Neuron (in vitro differentiated cells): ENCODE measurements around the gene KIF6.

Experiments
- H2AFZ ChIP-seq: one replicate; pipeline ENCODE4 v1.6.1; 2013; ENCODE audit warnings: low read depth, mild to moderate bottlenecking, inconsistent platforms, low read length, moderate library complexity
- H3K27me3 ChIP-seq: one replicate; pipeline ENCODE4 v1.6.1; 2013; ENCODE audit warnings: low read length; ENCODE audit not compliant: insufficient read depth
- H3K36me3 ChIP-seq: one replicate; pipeline ENCODE4 v1.6.1; 2013; ENCODE audit warnings: low read length; ENCODE audit not compliant: insufficient read depth
- H3K4me1 ChIP-seq: one replicate; pipeline ENCODE4 v1.6.1; 2013; ENCODE audit warnings: low read length; ENCODE audit not compliant: insufficient read depth
- H3K4me3 ChIP-seq: 2 replicates; pipeline ENCODE4 v1.5.1; 2013; ENCODE audit warnings: mild to moderate bottlenecking, low read length, moderate library complexity
- H3K9me3 ChIP-seq: one replicate; pipeline ENCODE4 v1.6.1; 2013; ENCODE audit warnings: low read length

Gene KIF6

GRCh38 chr6:39411001-39411400, 314.2 kb downstream of the KIF6 start:
- Histone ChIP-seq H3K4me1 (no peaks in the 10 kb centered on the region), H3K4me3 (no peak overlapping the region), H3K27me3 (no peaks in the 10 kb centered on the region), H2AFZ (no peak overlapping the region), H3K9me3 (no peaks in the 10 kb centered on the region), H3K36me3 (no peaks in the 10 kb centered on the region)

GRCh38 chr6:39409889-39410288, 315.3 kb downstream of the KIF6 start:
- Histone ChIP-seq H3K9me3 (no peaks in the 10 kb centered on the region), H3K4me1 (no peaks in the 10 kb centered on the region), H3K4me3 (no peak overlapping the region), H3K27me3 (no peaks in the 10 kb centered on the region), H2AFZ (no peak overlapping the region), H3K36me3 (no peaks in the 10 kb centered on the region)

GRCh38 chr6:39407446-39407993, 317.7 kb downstream of the KIF6 start:
- H3K4me1 ChIP-seq: no peaks in the 10 kb centered on the region
- no peak overlapping the region for H2AFZ ChIP-seq
- no peaks in the 10 kb centered on the region for H3K9me3 ChIP-seq
- no peaks in the 10 kb centered on the region for H3K27me3 ChIP-seq
- H3K36me3 ChIP-seq: no peaks in the 10 kb centered on the region
- no peak overlapping the region for H3K4me3 ChIP-seq

DNA sequence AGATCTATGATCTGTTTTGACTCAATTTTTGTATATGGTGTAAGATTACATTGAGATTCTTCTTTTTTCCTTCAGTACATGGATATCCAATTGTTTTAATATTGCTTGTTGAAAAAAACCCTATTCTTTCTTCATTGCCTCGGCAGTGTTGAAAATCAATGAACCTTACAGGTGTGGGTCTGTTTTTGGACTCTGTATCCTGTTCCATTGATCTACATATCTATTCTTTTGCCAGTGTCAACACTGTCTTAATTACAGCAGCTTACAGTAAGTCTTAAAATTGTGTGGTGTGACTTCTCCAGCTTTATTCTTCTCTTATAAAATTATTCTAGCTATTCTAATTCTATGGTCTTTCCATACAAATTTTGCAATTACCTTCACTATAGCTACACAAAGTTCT, 320.9 kb downstream of the KIF6 start:
- Histone ChIP-seq H3K36me3 (no peaks in the 10 kb centered on the region), H3K4me3 (no peak overlapping the region), H3K9me3 (no peaks in the 10 kb centered on the region), H2AFZ (no peak overlapping the region), H3K27me3 (no peaks in the 10 kb centered on the region), H3K4me1 (no peaks in the 10 kb centered on the region)

DNA sequence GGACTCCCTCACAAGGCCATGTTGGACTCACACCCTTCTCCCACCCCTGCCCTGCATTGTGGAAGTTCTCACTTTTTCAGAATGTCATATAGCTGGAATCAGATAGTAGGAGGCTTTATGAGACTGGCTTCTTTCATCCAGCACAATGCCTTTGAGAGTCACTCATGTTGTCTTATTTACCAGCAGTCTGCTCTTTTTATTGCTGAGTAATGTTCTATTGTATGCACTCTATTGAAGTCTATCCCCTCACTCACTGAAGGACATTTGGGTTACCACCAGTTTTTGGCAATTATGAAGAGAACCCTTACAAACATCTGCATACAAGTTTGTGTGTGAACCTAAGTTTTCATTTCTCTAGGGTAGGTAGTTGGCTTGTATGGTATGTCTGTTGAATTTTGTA, 321.9 kb downstream of the KIF6 start:
- no peaks in the 10 kb centered on the region for H3K9me3 ChIP-seq
- H2AFZ ChIP-seq: no peak overlapping the region
- H3K4me3 ChIP-seq: no peak overlapping the region
- H3K27me3 ChIP-seq: no peaks in the 10 kb centered on the region
- no peaks in the 10 kb centered on the region for H3K36me3 ChIP-seq
- H3K4me1 ChIP-seq: no peaks in the 10 kb centered on the region

DNA sequence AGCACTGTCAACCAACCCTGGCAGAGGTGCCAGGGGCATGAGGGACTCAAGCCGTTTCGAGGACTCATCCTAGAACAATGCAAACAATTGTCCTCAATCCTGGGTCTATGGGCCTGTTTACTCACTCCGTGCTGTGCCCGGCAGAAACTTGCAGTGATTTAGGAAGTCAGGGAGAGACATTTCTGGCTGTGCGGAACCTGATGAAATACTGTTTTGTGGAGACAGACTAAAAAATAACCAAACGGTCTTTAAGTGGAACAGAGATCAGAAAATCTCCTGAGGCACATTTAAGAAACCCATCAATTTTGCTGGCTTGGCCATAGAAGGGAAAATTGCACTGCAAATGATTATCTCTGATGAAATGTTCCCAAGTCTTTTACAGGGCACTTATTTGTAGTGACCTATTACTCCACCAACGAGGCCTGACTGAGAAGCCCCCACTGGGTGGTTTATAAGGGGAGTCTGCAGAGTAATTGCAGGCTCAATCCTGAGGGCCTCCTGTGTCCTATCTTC, 322.9 kb downstream of the KIF6 start:
- H3K4me3 ChIP-seq: no peak overlapping the region
- H2AFZ ChIP-seq: no peak overlapping the region
- no peaks in the 10 kb centered on the region for H3K36me3 ChIP-seq
- no peaks in the 10 kb centered on the region for H3K9me3 ChIP-seq
- no peaks in the 10 kb centered on the region for H3K4me1 ChIP-seq
- no peaks in the 10 kb centered on the region for H3K27me3 ChIP-seq

DNA sequence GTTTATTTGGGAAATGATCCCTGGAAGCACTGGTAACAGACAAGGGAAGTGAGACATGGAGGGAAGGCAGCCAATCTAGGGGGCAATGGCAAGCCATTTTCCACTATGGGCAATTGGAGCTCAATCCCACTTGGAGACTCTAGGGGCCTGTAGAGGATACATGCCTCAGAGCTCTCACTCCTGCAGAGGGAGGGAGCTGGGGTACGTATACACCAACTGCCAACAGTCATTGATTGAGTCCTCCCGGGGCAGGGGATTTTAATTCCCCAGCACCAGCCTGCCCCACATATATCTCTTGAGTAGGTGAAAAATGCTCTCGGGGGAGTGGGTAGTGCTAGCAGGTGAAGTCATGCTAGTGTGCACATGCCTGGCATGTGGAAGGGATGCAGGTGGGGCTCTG, 323.8 kb downstream of the KIF6 start:
- Histone ChIP-seq H3K36me3 (no peaks in the 10 kb centered on the region), H2AFZ (no peak overlapping the region), H3K4me3 (no peak overlapping the region), H3K9me3 (no peaks in the 10 kb centered on the region), H3K27me3 (no peaks in the 10 kb centered on the region), H3K4me1 (no peaks in the 10 kb centered on the region)

GRCh38 chr6:39400026-39400425, 325.2 kb downstream of the KIF6 start:
- no peak overlapping the region for H3K4me3 ChIP-seq
- H3K9me3 ChIP-seq: no peaks in the 10 kb centered on the region
- no peaks in the 10 kb centered on the region for H3K4me1 ChIP-seq
- H2AFZ ChIP-seq: no peak overlapping the region
- H3K36me3 ChIP-seq: no peaks in the 10 kb centered on the region
- H3K27me3 ChIP-seq: no peaks in the 10 kb centered on the region

- Histone ChIP-seq H3K4me3 (no peak overlapping the region), H3K36me3 (no peaks in the 10 kb centered on the region), H3K27me3 (no peaks in the 10 kb centered on the region), H3K4me1 (no peaks in the 10 kb centered on the region), H2AFZ (no peak overlapping the region), H3K9me3 (no peaks in the 10 kb centered on the region)
Observed at GRCh38 chr6:39396854-39397253, 328.4 kb downstream of the KIF6 start.

DNA sequence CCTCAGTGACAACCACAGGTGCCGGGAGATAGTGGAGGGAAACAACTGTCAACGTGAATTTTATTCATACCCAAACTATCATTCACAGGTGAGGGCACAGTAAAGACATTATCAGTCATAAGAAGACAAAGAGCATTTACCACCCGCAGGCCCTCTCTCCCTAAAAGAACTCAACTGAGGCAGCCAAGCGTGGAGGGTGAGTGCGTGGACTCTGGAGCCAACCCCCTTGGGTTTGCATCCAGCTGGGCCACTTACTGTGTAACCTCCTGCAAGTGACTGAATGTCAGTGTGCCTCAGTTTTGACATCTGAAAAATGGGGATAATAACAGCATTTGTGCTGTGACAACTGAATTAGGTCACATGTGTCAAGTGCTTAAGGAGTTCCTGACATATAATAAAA, 332.1 kb downstream of the KIF6 start:
- H3K4me1 ChIP-seq: no peaks in the 10 kb centered on the region
- no peak overlapping the region for H3K4me3 ChIP-seq
- H2AFZ ChIP-seq: no peak overlapping the region
- no peaks in the 10 kb centered on the region for H3K9me3 ChIP-seq
- no peaks in the 10 kb centered on the region for H3K27me3 ChIP-seq
- H3K36me3 ChIP-seq: no peaks in the 10 kb centered on the region

DNA sequence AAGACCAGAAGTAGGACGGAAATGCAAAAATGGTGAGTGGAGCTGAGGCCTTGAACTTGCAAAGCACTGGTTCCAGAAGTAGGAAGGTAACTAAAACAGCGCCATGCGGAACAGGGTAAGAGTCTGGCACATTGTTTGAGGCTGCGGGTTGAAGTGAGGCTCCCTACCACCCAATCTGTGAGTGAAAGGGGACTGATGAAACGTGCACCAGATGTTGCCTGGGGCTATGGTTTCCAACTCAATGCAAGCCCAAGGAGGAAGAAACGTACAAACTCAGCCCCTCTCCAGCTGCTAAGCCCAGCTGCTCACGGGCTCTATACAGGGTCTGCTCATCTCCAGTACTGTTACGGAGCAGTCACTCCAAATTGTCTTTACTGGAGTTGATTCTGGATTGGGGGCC, 334.0 kb downstream of the KIF6 start:
- no peak overlapping the region for H2AFZ ChIP-seq
- H3K4me3 ChIP-seq: no peak overlapping the region
- H3K36me3 ChIP-seq: no peaks in the 10 kb centered on the region
- H3K27me3 ChIP-seq: peaks cover 3% of the 10 kb centered on the region
- H3K4me1 ChIP-seq: no peaks in the 10 kb centered on the region
- no peaks in the 10 kb centered on the region for H3K9me3 ChIP-seq

- H3K9me3 ChIP-seq: no peaks in the 10 kb centered on the region
- H3K36me3 ChIP-seq: no peaks in the 10 kb centered on the region
- H3K4me3 ChIP-seq: no peak overlapping the region
- no peaks in the 10 kb centered on the region for H3K4me1 ChIP-seq
- peaks cover 4% of the 10 kb centered on the region for H3K27me3 ChIP-seq
- H2AFZ ChIP-seq: no peak overlapping the region
Observed at GRCh38 chr6:39389484-39389767, 335.8 kb downstream of the KIF6 start.

- H3K4me1 ChIP-seq: no peaks in the 10 kb centered on the region
- H3K4me3 ChIP-seq: no peak overlapping the region
- H3K9me3 ChIP-seq: no peaks in the 10 kb centered on the region
- no peaks in the 10 kb centered on the region for H3K36me3 ChIP-seq
- peaks cover 4% of the 10 kb centered on the region for H3K27me3 ChIP-seq
- no peak overlapping the region for H2AFZ ChIP-seq
Observed at GRCh38 chr6:39388606-39389483, 336.4 kb downstream of the KIF6 start.

DNA sequence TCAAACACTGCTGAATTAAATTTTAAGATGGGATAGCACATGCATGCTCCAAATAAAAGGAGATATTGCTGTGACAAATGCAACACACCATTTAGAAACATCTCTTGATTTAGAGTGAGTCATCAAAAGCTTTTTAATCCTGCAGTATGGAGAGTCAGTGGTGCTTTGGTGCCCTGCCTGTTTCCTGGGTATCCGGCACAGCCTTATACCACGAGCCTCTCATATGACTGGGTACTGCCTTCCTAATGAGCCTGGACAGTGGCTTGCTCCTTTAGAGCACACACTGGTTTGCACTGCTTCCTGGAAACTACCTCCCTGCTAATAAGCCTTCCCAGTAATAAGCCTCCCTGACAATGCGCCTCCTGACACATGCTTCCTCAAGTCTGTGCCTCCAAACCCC, 337.4 kb downstream of the KIF6 start:
- Histone ChIP-seq H3K27me3 (peaks cover 4% of the 10 kb centered on the region), H3K4me3 (no peak overlapping the region), H3K36me3 (no peaks in the 10 kb centered on the region), H2AFZ (no peak overlapping the region), H3K4me1 (no peaks in the 10 kb centered on the region), H3K9me3 (no peaks in the 10 kb centered on the region)
